Neuronal stem cell (in vitro differentiated cells): ENCODE measurements around the gene KLRC4.
"Not testable (repeated sequence)": the region's sequence is repeated elsewhere in the genome, so short reads cannot be mapped to it uniquely, and the experiment has no call there.

Source experiments
- DNase-seq: peaks from one replicate; pipeline ENCODE4 v3.0.0-alpha.2; 2013; ENCODE audit warnings: low spot score
- H2AFZ ChIP-seq: one replicate; pipeline ENCODE4 v1.6.1; 2013; ENCODE audit warnings: mild to moderate bottlenecking, low read length, inconsistent platforms
- H2AK5ac ChIP-seq: 2 replicates; pipeline ENCODE4 v1.6.1; 2013; ENCODE audit warnings: low read depth, mild to moderate bottlenecking, inconsistent platforms, low read length, moderate library complexity, mixed read lengths
- H2BK120ac ChIP-seq: 2 replicates; pipeline ENCODE4 v1.6.1; 2013; ENCODE audit warnings: low read depth, mild to moderate bottlenecking, inconsistent platforms, low read length, moderate library complexity, mixed read lengths
- H2BK12ac ChIP-seq: one replicate; pipeline ENCODE4 v1.6.1; 2013; ENCODE audit warnings: low read length, inconsistent platforms
- H2BK15ac ChIP-seq: 2 replicates; pipeline ENCODE4 v1.6.1; 2013; ENCODE audit warnings: mild to moderate bottlenecking, low read length, inconsistent platforms, mixed read lengths
- H2BK5ac ChIP-seq: one replicate; pipeline ENCODE4 v1.6.1; 2013; ENCODE audit warnings: inconsistent platforms, mild to moderate bottlenecking, low read length, moderate library complexity
- H3K14ac ChIP-seq: one replicate; pipeline ENCODE4 v1.6.1; 2013; ENCODE audit warnings: low read length, inconsistent platforms
- H3K18ac ChIP-seq: 2 replicates; pipeline ENCODE4 v1.6.1; 2013; ENCODE audit warnings: low read length, inconsistent platforms
- H3K23ac ChIP-seq: 2 replicates; pipeline ENCODE4 v1.6.1; 2013; ENCODE audit warnings: low read depth, mild to moderate bottlenecking, mixed read lengths, low read length, inconsistent platforms; ENCODE audit not compliant: poor library complexity
- H3K27ac ChIP-seq: replicated peaks from 3 replicates; pipeline ENCODE4 v1.5.1; 2013; ENCODE audit warnings: low read length, inconsistent platforms
- H3K27me3 ChIP-seq, 3 experiments: 2 replicates each; pipeline ENCODE4 v1.6.1; 2013; ENCODE audit warnings: low read length in 3 of 3, mild to moderate bottlenecking in 2 of 3, inconsistent platforms in 1 of 3, low read depth in 1 of 3, mixed read lengths in 1 of 3, moderate library complexity in 1 of 3; ENCODE audit not compliant: control insufficient read depth in 3 of 3, insufficient read depth in 3 of 3
- H3K36me3 ChIP-seq, 2 donors: replicated peaks in 1 of 2; 2 replicates each; pipeline ENCODE4 v1.6.1; 2013; ENCODE audit warnings: low read length in 2 of 2; ENCODE audit not compliant: control insufficient read depth in 2 of 2, insufficient read depth in 2 of 2
- H3K4ac ChIP-seq: 2 replicates; pipeline ENCODE4 v1.6.1; 2013; ENCODE audit warnings: inconsistent platforms, mild to moderate bottlenecking, low read length, moderate library complexity
- H3K4me1 ChIP-seq, 2 donors: 1 replicate in 1 of 2; 2 replicates in 1 of 2; pipeline ENCODE4 v1.6.1; 2013; ENCODE audit warnings: low read length in 2 of 2, low read depth in 1 of 2; ENCODE audit not compliant: control insufficient read depth in 2 of 2, insufficient read depth in 1 of 2
- H3K4me2 ChIP-seq: one replicate; pipeline ENCODE4 v1.6.1; 2013; ENCODE audit warnings: mild to moderate bottlenecking, low read length, inconsistent platforms; ENCODE audit not compliant: insufficient read depth, poor library complexity, severe bottlenecking
- H3K4me3 ChIP-seq, 2 donors: 2 replicates each; pipeline ENCODE4 v1.5.1; 2013; ENCODE audit warnings: low read length in 2 of 2, mild to moderate bottlenecking in 2 of 2, inconsistent platforms in 1 of 2, moderate library complexity in 1 of 2
- H3K79me1 ChIP-seq: one replicate; pipeline ENCODE4 v1.6.1; 2013; ENCODE audit warnings: low read depth, mild to moderate bottlenecking, inconsistent platforms, low read length, moderate library complexity
- H3K9ac ChIP-seq: one replicate; pipeline ENCODE4 v1.6.1; 2013; ENCODE audit warnings: mild to moderate bottlenecking, low read depth, low read length, inconsistent platforms; ENCODE audit not compliant: poor library complexity
- H3K9me3 ChIP-seq, 2 donors: replicated peaks in 1 of 2; 2 replicates each; pipeline versions ENCODE3 to v1.6.1; 2013; ENCODE audit warnings: low read length in 2 of 2, mild to moderate bottlenecking in 2 of 2, inconsistent platforms in 1 of 2, low read depth in 1 of 2, mixed read lengths in 1 of 2, moderate library complexity in 1 of 2; ENCODE audit not compliant: control insufficient read depth in 2 of 2, insufficient read depth in 1 of 2
- H4K8ac ChIP-seq: one replicate; pipeline ENCODE4 v1.6.1; 2013; ENCODE audit warnings: low read depth, mild to moderate bottlenecking, inconsistent platforms, low read length, moderate library complexity
- H4K91ac ChIP-seq: one replicate; pipeline ENCODE4 v1.6.1; 2013; ENCODE audit warnings: low read length, low read depth, mild to moderate bottlenecking, inconsistent platforms; ENCODE audit not compliant: poor library complexity
- WGBS, 2 donors: extraction: QIAGEN DNeasy Blood & Tissue Kit; methylation state at CpG; one replicate each; pipeline ENCODE4 v1.1.7; 2013; ENCODE audit warnings: missing lambda C conversion rate in 2 of 2, mixed read lengths in 1 of 2; ENCODE audit not compliant: insufficient read length in 2 of 2, insufficient replicate concordance in 1 of 2; ENCODE audit errors: extremely low coverage in 2 of 2; 5-methylcytosine and 5-hydroxymethylcytosine counted together

The KLRC4 gene

GRCh38 chr12:10454531-10454930 lies 45.0 kb upstream of the KLRC4 start:
- no peak overlapping the region for H3K4me3 ChIP-seq
- H3K14ac ChIP-seq: no peak overlapping the region
- H3K27me3 ChIP-seq: no peaks in the 10 kb centered on the region
- no peak overlapping the region for H2BK5ac ChIP-seq
- no peak overlapping the region for H2BK120ac ChIP-seq
- H4K91ac ChIP-seq: no peak overlapping the region
- no peak overlapping the region for H3K27ac ChIP-seq
- peaks cover 0 to 7% of the 10 kb centered on the region in 2 donors for H3K9me3 ChIP-seq
- H3K36me3 ChIP-seq: no peaks in the 10 kb centered on the region
- H3K4me1 ChIP-seq: no peaks in the 10 kb centered on the region
- H3K9ac ChIP-seq: no peak overlapping the region
- no peak overlapping the region for H2AFZ ChIP-seq
- WGBS, 2 donors: no CpG with 5 or more reads among the region's 1 CpG
- no peak for DNase-seq
- no peak overlapping the region for H2BK15ac ChIP-seq
- no peak overlapping the region for H3K18ac ChIP-seq
- H3K4ac ChIP-seq: no peak overlapping the region
- no peak overlapping the region for H2AK5ac ChIP-seq
- H4K8ac ChIP-seq: no peak overlapping the region
- no peak overlapping the region for H3K4me2 ChIP-seq
- no peaks in the 10 kb centered on the region for H3K79me1 ChIP-seq
- H3K23ac ChIP-seq: no peak overlapping the region
- H2BK12ac ChIP-seq: no peak overlapping the region

DNA sequence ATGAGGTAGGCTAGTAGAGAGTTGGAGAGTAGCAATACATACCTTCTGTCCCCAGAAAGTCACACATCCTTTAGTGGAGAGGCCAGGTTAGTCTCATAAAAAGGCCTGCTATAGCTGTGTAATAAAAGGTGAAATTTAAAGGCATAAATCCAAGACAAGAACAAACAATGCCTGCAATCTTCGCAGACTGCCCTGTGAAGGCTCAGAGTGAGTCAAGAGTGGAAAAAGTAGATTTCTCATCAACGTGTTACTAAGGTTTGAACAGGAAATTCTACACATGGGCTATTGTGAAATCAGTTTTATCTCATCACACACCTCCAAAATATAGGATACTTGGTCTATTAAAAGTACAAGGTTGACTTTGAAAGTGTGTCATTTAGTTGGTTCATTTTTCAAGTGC lies 43.6 kb upstream of the KLRC4 start, which contains the start of gene KLRC1:
TSS of gene KLRC1 (minus strand) at position 222 of the 400 bp plus-strand sequence. CDS start 2,221 bp downstream, outside the sequence.
- Histone ChIP-seq H3K14ac (no peak within 1 kb of the TSS), H2BK120ac (no peak within 1 kb of the TSS), H3K27me3 (no peaks in the 10 kb centered on the region), H3K36me3 (no peaks in the 10 kb centered on the region), H2BK12ac (no peak within 1 kb of the TSS), H3K18ac (no peak within 1 kb of the TSS), H3K79me1 (no peaks in the 10 kb centered on the region), H3K9ac (no peak within 1 kb of the TSS), H2BK5ac (no peak within 1 kb of the TSS), H3K4me2 (no peak within 1 kb of the TSS), H3K4me1 (no peaks in the 10 kb centered on the region), H4K91ac (no peak within 1 kb of the TSS), H3K27ac (no peak within 1 kb of the TSS), H3K4me3 (no peak within 1 kb of the TSS), H2AFZ (no peak within 1 kb of the TSS), H4K8ac (no peak within 1 kb of the TSS), H3K23ac (no peak within 1 kb of the TSS), H2AK5ac (no peak within 1 kb of the TSS), H3K9me3 (peaks cover 0 to 7% of the 10 kb centered on the region in 2 donors), H3K4ac (no peak within 1 kb of the TSS), H2BK15ac (no peak within 1 kb of the TSS)
- no CpG with 5 or more reads among the region's 2 CpGs for WGBS, 2 donors
- no peak for DNase-seq

- H3K9me3 ChIP-seq: no peaks in the 10 kb centered on the region
- no peaks in the 10 kb centered on the region for H3K79me1 ChIP-seq
- no peak overlapping the region for H2BK12ac ChIP-seq
- no peaks in the 10 kb centered on the region for H3K36me3 ChIP-seq
- no CpG with 5 or more reads among the region's 4 CpGs for WGBS, 2 donors
- H3K18ac ChIP-seq: no peak overlapping the region
- no peak overlapping the region for H3K4me2 ChIP-seq
- H3K27ac ChIP-seq: no peak overlapping the region
- H4K8ac ChIP-seq: no peak overlapping the region
- no peak overlapping the region for H2AFZ ChIP-seq
- H4K91ac ChIP-seq: no peak overlapping the region
- H2BK120ac ChIP-seq: no peak overlapping the region
- no peak overlapping the region for H2AK5ac ChIP-seq
- no peak overlapping the region for H2BK5ac ChIP-seq
- H3K23ac ChIP-seq: no peak overlapping the region
- H3K4me3 ChIP-seq: no peak overlapping the region
- H3K4me1 ChIP-seq: no peaks in the 10 kb centered on the region
- no peaks in the 10 kb centered on the region for H3K27me3 ChIP-seq
- no peak overlapping the region for H3K4ac ChIP-seq
- DNase-seq: no peak
- H3K14ac ChIP-seq: no peak overlapping the region
- no peak overlapping the region for H2BK15ac ChIP-seq
- H3K9ac ChIP-seq: no peak overlapping the region
These were observed 38.7 kb upstream of the KLRC4 start for GRCh38 chr12:10448236-10448635.

- H4K91ac ChIP-seq, DNase-seq, H3K9ac ChIP-seq, H4K8ac ChIP-seq, H2BK12ac ChIP-seq, H3K79me1 ChIP-seq, H2BK120ac ChIP-seq, H2BK5ac ChIP-seq, H3K4me2 ChIP-seq, H2BK15ac ChIP-seq, H3K27ac ChIP-seq, H2AFZ ChIP-seq, H3K27me3 ChIP-seq, H2AK5ac ChIP-seq, H3K4me1 ChIP-seq, H3K9me3 ChIP-seq, H3K36me3 ChIP-seq, H3K4me3 ChIP-seq, H3K14ac ChIP-seq, H3K23ac ChIP-seq, H3K18ac ChIP-seq, H3K4ac ChIP-seq: not testable (repeated sequence)
- no CpG with 5 or more reads among the region's 5 CpGs for WGBS, 2 donors
These were observed 36.5 kb upstream of the KLRC4 start for GRCh38 chr12:10446052-10446451.
